ENCODE results near the gene SRCAP. TPM values are rescaled to one million over a fixed set of nuclear protein-coding genes. Genes with fewer than 3 reads are reported as not detected.
A peak's percentile ranks its signal among the peaks of the same experiment; 100 is the strongest.

Gene SRCAP
- total and polyA plus RNA-seq, 2 of the 8 experiments (the other 6 are each of a cell fraction or from before 2014, with no cell fraction given) = 5.5 to 54.3 TPM

GRCh38 chr16:30722443-30722842 lies 23.5 kb downstream of the SRCAP start:
- peaks cover 6% of the 10 kb centered on the region; the same call in 1 of the 2 replicates for H3K79me1 ChIP-seq (ENCODE audit: low read depth, low read length)
- no peak overlapping the region for H2BK12ac ChIP-seq (ENCODE audit: low read depth, low read length)
- H3K4me3 ChIP-seq (ENCODE audit: extremely low read depth in 1 of 4, insufficient read depth in 2 of 4, low read depth in 3 of 4, low read length in 4 of 4) = no peak overlapping the region
- no peak overlapping the region for H4K8ac ChIP-seq (ENCODE audit: extremely low read depth, insufficient read depth, low read length)
- ChIA-PET CTCF (ENCODE audit: partially characterized antibody) (interaction anchor here (1.6 to 2.1 kb wide), 2 partner anchors 14 to 60 kb away, joined by 7 to 8 read pairs; no protein-coding TSS in a partner anchor), POLR2A (ENCODE audit: partially characterized antibody) (interaction anchor here (1.0 to 6.8 kb wide), 9 partner anchors 10 to 56 kb away, joined by 3 to 80 read pairs (median 5); partner anchors contain the start of genes PHKG2 and SRCAP)
- FAIRE-seq = no peak
- no peak overlapping the region for H4K91ac ChIP-seq (replicated peaks; ENCODE audit: insufficient read length, low read length)
- TF ChIP-seq SP2 (IDR thresholded peaks at IDR 0.05; ENCODE audit: low read length) (no peak), CTCF (IDR thresholded peaks at IDR 0.05; ENCODE audit: control extremely low read depth in 1 of 3, insufficient read depth in 1 of 3, low read depth in 1 of 3, low read length in 3 of 3) (peak in 1 of 3 experiments; percentile 10; a peak in 1 of 4 replicates), MAX (IDR thresholded peaks at IDR 0.05) (no peak), POLR2AphosphoS5 (IDR thresholded peaks at IDR 0.05; ENCODE audit: low read depth, low read length) (no peak)
- H4K20me1 ChIP-seq (replicated peaks in 1 of 2; ENCODE audit: control insufficient read depth in 1 of 2, insufficient read depth in 2 of 2, low read length in 2 of 2) = peaks cover 8 to 30% of the 10 kb centered on the region in 2 experiments
- H3K18ac ChIP-seq (ENCODE audit: extremely low read depth, low read length) = no peak overlapping the region
- no peak overlapping the region for H3K23ac ChIP-seq (ENCODE audit: insufficient read length)
- H3K4ac ChIP-seq (replicated peaks; ENCODE audit: insufficient read length, low read depth, low read length) = no peak overlapping the region
- H2BK120ac ChIP-seq (replicated peaks; ENCODE audit: low read depth, low read length) = no peak overlapping the region
- H3K4me1 ChIP-seq (replicated peaks in 1 of 4; ENCODE audit: control insufficient read depth in 3 of 4, insufficient read depth in 4 of 4, low read length in 3 of 4) = no peaks in the 10 kb centered on the region
- no peak overlapping the region for H2AFZ ChIP-seq (ENCODE audit: low read length)
- H3K23me2 ChIP-seq (ENCODE audit: low read depth, low read length) = no peaks in the 10 kb centered on the region
- no peak overlapping the region for H3K27ac ChIP-seq (ENCODE audit: low read depth, low read length)
- no peak overlapping the region for H2BK20ac ChIP-seq (ENCODE audit: low read length)
- no peak overlapping the region for H3K9ac ChIP-seq (replicated peaks in 1 of 4; ENCODE audit: extremely low read depth in 1 of 4, low read depth in 3 of 4, low read length in 3 of 4)
- no peak overlapping the region for H2BK15ac ChIP-seq (ENCODE audit: low read length)
- H3K79me2 ChIP-seq (ENCODE audit: control insufficient read depth in 1 of 2, insufficient read depth in 2 of 2, low read length in 2 of 2) = no peaks in the 10 kb centered on the region; a peak in 1 of 4 replicates
- peaks cover 37 to 66% (median 61%) of the 10 kb centered on the region in 4 experiments for H3K36me3 ChIP-seq (ENCODE audit: control insufficient read depth in 2 of 4, insufficient read depth in 4 of 4, low read length in 3 of 4)
- H4K5ac ChIP-seq (ENCODE audit: insufficient read length, low read depth, low read length) = no peak overlapping the region
- no peak overlapping the region for H2BK5ac ChIP-seq (ENCODE audit: low read depth, low read length)
- H2AK5ac ChIP-seq (ENCODE audit: low read depth, low read length) = no peak overlapping the region
- no peaks in the 10 kb centered on the region for H3K9me3 ChIP-seq (ENCODE audit: insufficient read depth in 2 of 2, low read depth in 1 of 2, low read length in 1 of 2)
- no peak for DNase-seq (ENCODE audit: low read depth in 1 of 2, low spot score in 2 of 2)
- H3K27me3 ChIP-seq (replicated peaks in 1 of 4; ENCODE audit: control insufficient read depth in 3 of 4, extremely low read depth in 1 of 4, insufficient read depth in 3 of 4, low read length in 3 of 4) = no peaks in the 10 kb centered on the region
- H3K14ac ChIP-seq (ENCODE audit: insufficient read length) = no peak overlapping the region
- 97% methylated on average over 4 of the region's 6 CpGs; no CpG with 5 or more reads in 1 of the 2 experiments for WGBS, 2 experiments (ENCODE audit: extremely low coverage in 1 of 2, insufficient coverage in 1 of 2, insufficient read length in 1 of 2, insufficient replicate concordance in 2 of 2, low coverage in 1 of 2, low lambda C conversion rate in 2 of 2, missing lambda C conversion rate in 1 of 2)
- no peak overlapping the region for H3K4me2 ChIP-seq (ENCODE audit: insufficient read depth in 1 of 2, low read depth in 2 of 2, low read length in 2 of 2)
- H3K56ac ChIP-seq (replicated peaks; ENCODE audit: insufficient read length, low read depth, low read length) = no peak overlapping the region

Data from H1 (cell line).